Measurements from ENCODE around the gene STXBP4. TPM values are rescaled to one million over a fixed set of nuclear protein-coding genes. Genes with fewer than 3 reads are reported as not detected.

Gene STXBP4
- total RNA-seq, 4 donors from 2014 or later, result 2.8 to 10.3 (median 5.6) TPM

DNA sequence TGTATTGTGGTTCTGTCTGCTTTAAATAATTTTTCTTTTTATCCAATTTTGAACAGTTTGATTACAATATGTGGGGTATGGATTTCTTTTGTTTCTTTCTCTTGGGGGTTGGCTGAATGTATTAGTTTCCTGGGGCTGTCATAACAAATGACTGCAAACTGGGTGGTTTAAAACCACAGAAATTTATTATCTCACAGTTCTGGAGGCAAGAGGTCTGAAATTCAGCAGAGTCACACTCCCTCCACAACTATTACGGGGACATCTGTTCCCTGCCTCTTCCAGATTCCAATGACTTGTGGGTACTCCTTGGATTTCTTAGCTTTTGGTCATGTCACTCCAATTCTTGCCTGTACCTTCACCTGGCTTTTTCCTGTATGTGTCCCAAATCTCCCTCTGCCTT, 23.8 kb upstream of the STXBP4 start:
- 58 to 78% methylated on average over 1 of the region's 1 CpG for WGBS, 2 donors
- DNase-seq (ENCODE audit: low spot score in 2 of 2), result no peak
- no peak for TF ChIP-seq POLR2A (IDR thresholded peaks at IDR 0.05)
- H3K4me3 ChIP-seq (ENCODE audit: low read depth, poor library complexity, severe bottlenecking), result no peak overlapping the region
- intact Hi-C loops (cut with DNase I; ENCODE audit: low total_unique reads), result no loop called here

DNA sequence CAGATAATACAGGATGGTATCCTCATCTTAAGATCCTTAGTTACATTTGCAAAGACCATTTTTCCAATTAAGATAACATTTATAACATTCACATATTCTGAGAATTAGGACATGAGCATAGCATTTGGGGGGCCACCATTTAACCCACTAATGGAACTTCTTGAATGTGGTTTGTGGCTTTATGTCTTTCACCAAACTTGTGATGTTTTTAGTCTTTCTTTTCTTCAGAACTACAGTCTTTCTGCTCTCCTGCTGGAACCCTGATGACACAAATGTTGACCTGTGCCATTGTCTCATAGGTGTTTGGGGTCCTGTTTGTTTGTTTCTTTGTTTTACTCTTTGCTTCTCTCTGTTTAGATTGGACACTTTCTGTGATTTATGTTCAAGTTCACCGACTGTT, 23.3 kb upstream of the STXBP4 start:
- no peak for TF ChIP-seq POLR2A (IDR thresholded peaks at IDR 0.05)
- TF ChIP-seq, protein P1, sequence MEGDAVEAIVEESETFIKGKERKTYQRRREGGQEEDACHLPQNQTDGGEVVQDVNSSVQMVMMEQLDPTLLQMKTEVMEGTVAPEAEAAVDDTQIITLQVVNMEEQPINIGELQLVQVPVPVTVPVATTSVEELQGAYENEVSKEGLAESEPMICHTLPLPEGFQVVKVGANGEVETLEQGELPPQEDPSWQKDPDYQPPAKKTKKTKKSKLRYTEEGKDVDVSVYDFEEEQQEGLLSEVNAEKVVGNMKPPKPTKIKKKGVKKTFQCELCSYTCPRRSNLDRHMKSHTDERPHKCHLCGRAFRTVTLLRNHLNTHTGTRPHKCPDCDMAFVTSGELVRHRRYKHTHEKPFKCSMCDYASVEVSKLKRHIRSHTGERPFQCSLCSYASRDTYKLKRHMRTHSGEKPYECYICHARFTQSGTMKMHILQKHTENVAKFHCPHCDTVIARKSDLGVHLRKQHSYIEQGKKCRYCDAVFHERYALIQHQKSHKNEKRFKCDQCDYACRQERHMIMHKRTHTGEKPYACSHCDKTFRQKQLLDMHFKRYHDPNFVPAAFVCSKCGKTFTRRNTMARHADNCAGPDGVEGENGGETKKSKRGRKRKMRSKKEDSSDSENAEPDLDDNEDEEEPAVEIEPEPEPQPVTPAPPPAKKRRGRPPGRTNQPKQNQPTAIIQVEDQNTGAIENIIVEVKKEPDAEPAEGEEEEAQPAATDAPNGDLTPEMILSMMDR (IDR thresholded peaks at IDR 0.05), result no peak
- WGBS, 2 donors, result 45 to 52% methylated on average over 1 of the region's 1 CpG
- intact Hi-C loops (cut with DNase I; ENCODE audit: low total_unique reads), result no loop called here
- DNase-seq (ENCODE audit: low spot score in 2 of 2), result no peak
- no peak overlapping the region for H3K4me3 ChIP-seq (ENCODE audit: low read depth, poor library complexity, severe bottlenecking)

DNA sequence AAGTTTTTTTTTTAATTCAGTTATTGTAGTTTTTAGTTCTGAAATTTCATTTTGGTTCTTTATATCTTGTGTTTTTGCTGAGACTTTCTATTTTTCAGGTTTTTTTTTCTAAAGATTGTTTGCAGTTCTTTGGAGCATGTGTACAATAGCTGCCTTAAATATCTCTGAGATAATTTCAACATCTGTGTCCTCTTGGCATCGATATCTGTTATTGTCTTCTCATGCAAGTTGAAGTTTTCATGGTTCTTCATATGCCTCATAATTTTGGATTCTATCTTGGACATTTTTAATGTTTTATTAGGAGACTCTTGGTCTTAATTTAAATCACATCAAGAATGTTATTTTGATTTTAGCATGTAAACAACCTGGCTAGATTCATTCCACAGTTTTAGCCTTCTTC, 22.9 kb upstream of the STXBP4 start:
- no peak for DNase-seq (ENCODE audit: low spot score in 2 of 2)
- 33 to 66% methylated on average over 1 of the region's 1 CpG for WGBS, 2 donors
- intact Hi-C loops (cut with DNase I; ENCODE audit: low total_unique reads), result no loop called here
- TF ChIP-seq, protein P1 (IDR thresholded peaks at IDR 0.05), result no peak
- no peak for TF ChIP-seq POLR2A (IDR thresholded peaks at IDR 0.05)
- no peak overlapping the region for H3K4me3 ChIP-seq (ENCODE audit: low read depth, poor library complexity, severe bottlenecking)

DNA sequence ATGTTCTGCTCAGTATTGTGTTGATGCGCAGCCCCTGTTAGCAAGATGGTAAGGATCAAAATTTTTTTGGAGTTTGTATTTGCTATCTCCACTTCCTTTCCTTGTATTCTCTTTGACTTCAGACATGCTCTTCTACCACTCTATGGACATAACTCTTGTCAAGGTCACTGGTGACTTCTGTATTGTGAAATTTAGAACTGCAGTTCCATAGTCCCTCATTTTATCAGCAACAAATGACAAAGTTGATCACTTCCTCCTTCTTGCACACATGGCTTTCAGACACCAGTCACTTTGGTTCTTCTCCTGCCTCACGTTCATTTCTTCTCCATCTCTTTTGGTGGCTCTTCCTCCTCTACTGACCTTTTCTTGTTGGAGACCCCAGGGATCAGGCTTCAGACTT, 21.2 kb upstream of the STXBP4 start:
- TF ChIP-seq, protein P1 (IDR thresholded peaks at IDR 0.05), result no peak
- TF ChIP-seq POLR2A (IDR thresholded peaks at IDR 0.05), result no peak
- DNase-seq (ENCODE audit: low spot score in 2 of 2), result no peak
- H3K4me3 ChIP-seq (ENCODE audit: low read depth, poor library complexity, severe bottlenecking), result no peak overlapping the region
- 85% methylated on average over 2 of the region's 2 CpGs for WGBS, 2 donors
- intact Hi-C loops (cut with DNase I; ENCODE audit: low total_unique reads), result no loop called here

DNA sequence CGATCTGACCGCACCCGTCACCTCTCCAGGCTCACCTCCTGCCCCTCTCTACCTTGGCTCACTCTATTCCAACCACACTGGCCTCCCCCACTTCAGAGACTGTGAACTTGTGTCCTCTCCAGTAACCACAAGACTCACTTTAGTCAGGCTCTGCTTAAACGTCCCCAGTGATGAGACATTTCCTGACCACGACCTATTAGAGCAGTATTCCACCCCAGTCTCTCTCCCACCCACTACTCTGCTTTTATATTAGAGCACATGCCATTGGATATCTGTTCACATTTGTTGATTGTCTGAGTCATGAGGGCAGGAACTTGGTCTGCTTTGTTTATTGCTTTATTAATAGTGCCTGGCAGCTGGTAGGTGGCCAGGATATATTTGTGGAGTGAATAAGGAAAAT, 20.2 kb upstream of the STXBP4 start:
- WGBS, 2 donors, result 67 to 80% methylated on average over 5 of the region's 5 CpGs
- DNase-seq (ENCODE audit: low spot score in 2 of 2), result no peak
- intact Hi-C loops (cut with DNase I; ENCODE audit: low total_unique reads), result no loop called here
- no peak overlapping the region for H3K4me3 ChIP-seq (ENCODE audit: low read depth, poor library complexity, severe bottlenecking)
- TF ChIP-seq, protein P1 (IDR thresholded peaks at IDR 0.05), result no peak
- TF ChIP-seq POLR2A (IDR thresholded peaks at IDR 0.05), result no peak

DNA sequence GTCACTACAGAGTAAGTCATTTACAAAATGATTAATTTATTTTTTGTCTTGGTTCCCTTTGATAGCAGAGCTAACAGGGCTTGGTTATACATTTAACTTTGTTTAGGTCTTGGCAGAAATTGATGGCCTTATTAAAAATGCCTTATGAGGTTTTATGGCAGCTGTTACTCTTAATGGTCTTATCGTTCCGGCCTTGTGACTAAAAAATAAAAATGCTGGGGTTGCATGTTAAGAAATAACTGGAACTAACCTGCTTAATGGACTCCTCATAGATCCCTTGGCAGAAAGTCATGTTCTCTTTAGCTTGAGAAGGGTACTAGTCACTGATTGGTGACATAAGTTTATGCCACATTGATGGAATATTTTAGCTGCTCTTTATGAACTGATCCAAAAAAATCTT, 18.4 kb upstream of the STXBP4 start:
- DNase-seq (ENCODE audit: low spot score in 2 of 2), result no peak
- intact Hi-C loops (cut with DNase I; ENCODE audit: low total_unique reads), result no loop called here
- TF ChIP-seq, protein P1 (IDR thresholded peaks at IDR 0.05), result no peak
- TF ChIP-seq POLR2A (IDR thresholded peaks at IDR 0.05), result no peak
- 86 to 87% methylated on average over 2 of the region's 2 CpGs for WGBS, 2 donors
- no peak overlapping the region for H3K4me3 ChIP-seq (ENCODE audit: low read depth, poor library complexity, severe bottlenecking)

All from lower leg skin (tissue), 4 donors.